Lower leg skin (tissue), 3 donors: Measurements from ENCODE around the gene POLR2L.

Source experiments
- POLR2A ChIP-seq, 2 donors: fragments of 450-650 bp; IDR thresholded peaks; one replicate each; pipeline ENCODE4 v1.6.1; 2016 to 2017; ENCODE audit warnings: antibody characterized with exemption in 2 of 2, mild to moderate bottlenecking in 1 of 2, moderate library complexity in 1 of 2
- TF ChIP-seq, protein P1 (sequence below), 3 donors: fragments of 450-650 bp; IDR thresholded peaks; one replicate each; pipeline ENCODE4 v1.5.1; 2016; ENCODE audit warnings: antibody characterized with exemption in 3 of 3, mild to moderate bottlenecking in 3 of 3, moderate library complexity in 2 of 3

DNA sequence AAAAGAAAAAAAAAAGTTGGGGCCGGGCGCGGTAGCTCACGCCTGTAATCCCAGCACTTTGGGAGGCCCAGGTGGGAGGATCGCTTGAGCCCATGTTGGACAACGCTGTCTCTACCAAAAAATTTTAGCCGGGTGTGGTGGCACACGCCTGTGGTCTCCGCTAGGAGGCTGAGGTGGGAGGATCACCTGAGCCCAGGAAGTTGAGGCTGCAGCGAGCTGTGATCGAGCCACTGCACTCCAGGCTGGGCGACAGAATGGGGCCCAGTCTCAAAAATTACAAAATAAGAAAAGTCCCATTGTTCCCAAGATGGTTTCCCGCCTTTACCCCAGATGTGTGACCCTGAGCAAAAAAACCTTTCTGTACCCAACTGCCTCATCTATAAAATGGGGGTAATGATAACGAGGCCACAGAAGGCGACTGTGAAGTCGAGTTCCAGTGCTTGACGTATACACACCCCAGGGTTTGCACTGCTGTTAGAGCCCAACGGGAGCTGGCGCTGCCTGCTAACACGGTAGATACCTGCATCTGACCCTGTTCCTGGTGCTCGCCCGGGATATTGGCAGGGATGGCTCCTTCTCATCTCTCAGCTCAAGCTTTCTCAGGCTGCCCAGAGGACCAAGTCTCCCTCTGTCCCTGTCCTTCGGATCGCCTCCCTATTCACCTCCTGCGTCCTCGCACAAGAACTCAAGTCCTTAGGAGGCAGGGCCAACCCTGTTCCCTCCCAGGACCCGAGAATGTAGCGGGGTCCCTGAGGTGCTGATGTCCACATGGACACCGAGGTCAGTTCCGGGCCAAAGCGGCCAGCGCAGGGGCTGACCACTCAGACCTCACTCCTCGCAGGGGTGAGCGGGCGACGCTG lies 33.7 kb downstream of the POLR2L start:
- TF ChIP-seq, protein P1, sequence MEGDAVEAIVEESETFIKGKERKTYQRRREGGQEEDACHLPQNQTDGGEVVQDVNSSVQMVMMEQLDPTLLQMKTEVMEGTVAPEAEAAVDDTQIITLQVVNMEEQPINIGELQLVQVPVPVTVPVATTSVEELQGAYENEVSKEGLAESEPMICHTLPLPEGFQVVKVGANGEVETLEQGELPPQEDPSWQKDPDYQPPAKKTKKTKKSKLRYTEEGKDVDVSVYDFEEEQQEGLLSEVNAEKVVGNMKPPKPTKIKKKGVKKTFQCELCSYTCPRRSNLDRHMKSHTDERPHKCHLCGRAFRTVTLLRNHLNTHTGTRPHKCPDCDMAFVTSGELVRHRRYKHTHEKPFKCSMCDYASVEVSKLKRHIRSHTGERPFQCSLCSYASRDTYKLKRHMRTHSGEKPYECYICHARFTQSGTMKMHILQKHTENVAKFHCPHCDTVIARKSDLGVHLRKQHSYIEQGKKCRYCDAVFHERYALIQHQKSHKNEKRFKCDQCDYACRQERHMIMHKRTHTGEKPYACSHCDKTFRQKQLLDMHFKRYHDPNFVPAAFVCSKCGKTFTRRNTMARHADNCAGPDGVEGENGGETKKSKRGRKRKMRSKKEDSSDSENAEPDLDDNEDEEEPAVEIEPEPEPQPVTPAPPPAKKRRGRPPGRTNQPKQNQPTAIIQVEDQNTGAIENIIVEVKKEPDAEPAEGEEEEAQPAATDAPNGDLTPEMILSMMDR (IDR thresholded peaks at IDR 0.05) = no peak
- TF ChIP-seq POLR2A (IDR thresholded peaks at IDR 0.05) = no peak
